HepG2 (cell line): ENCODE results near the gene CYSRT1. TPM values are rescaled to one million over a fixed set of nuclear protein-coding genes. Genes with fewer than 3 reads are reported as not detected.

Experiments
- EED ChIP-seq: sonication (generic); formaldehyde crosslinking; IDR thresholded peaks from 2 replicates; pipeline ENCODE4 v1.5.0; 2020; ENCODE audit warnings: mild to moderate bottlenecking, missing genetic modification reagents
- FOXJ3 ChIP-seq: sonication (generic); formaldehyde crosslinking; IDR thresholded peaks from 2 replicates; pipeline ENCODE4 v1.4.0; 2020; ENCODE audit warnings: missing genetic modification reagents, mild to moderate bottlenecking, borderline replicate concordance
- RAD21 ChIP-seq: fragments of 450-650 bp; formaldehyde crosslinking; IDR thresholded peaks from 2 replicates; pipeline ENCODE4 v1.5.0; 2020; ENCODE audit warnings: mild to moderate bottlenecking
- RARG ChIP-seq: sonication (generic); formaldehyde crosslinking; IDR thresholded peaks from 2 replicates; pipeline ENCODE4 v1.4.0; 2020; ENCODE audit warnings: low read depth, mild to moderate bottlenecking, missing genetic modification reagents
- SALL1 ChIP-seq: sonication (generic); formaldehyde crosslinking; IDR thresholded peaks from 2 replicates; pipeline ENCODE4 v1.8.0; 2022; ENCODE audit warnings: mild to moderate bottlenecking, missing genetic modification reagents
- SP1 ChIP-seq, 2 experiments: fragments of 450-650 bp in 1 of 2; sonication (generic) in 1 of 2; formaldehyde crosslinking in 1 of 2; IDR thresholded peaks; 2 replicates each; pipeline versions ENCODE4 v1.4.0 to v1.6.1; 2016 to 2020; ENCODE audit warnings: missing genetic modification reagents in 1 of 2
- ZBTB7B ChIP-seq: sonication (generic); formaldehyde crosslinking; IDR thresholded peaks from 2 replicates; pipeline ENCODE4 v1.4.0; 2020; ENCODE audit warnings: missing genetic modification reagents
- ZNF234 ChIP-seq: sonication (generic); formaldehyde crosslinking; conservative IDR thresholded peaks from 2 replicates; pipeline ENCODE4 v1.5.1; 2020; ENCODE audit warnings: mild to moderate bottlenecking, missing genetic modification reagents
- ZNF3 ChIP-seq: IDR thresholded peaks from 2 replicates; pipeline ENCODE4 v1.7.0; 2017; ENCODE audit warnings: inconsistent platforms
- ZNF616 ChIP-seq: sonication (generic); formaldehyde crosslinking; IDR thresholded peaks from 2 replicates; pipeline ENCODE4 v1.5.0; 2020; ENCODE audit warnings: low read depth, mild to moderate bottlenecking, missing genetic modification reagents
- polyA plus RNA-seq, 8 experiments: library from polyadenylated mRNA; depleted of rRNA in 3 of 8; stranded (reverse) in 7 of 8; unstranded in 1 of 8; fragments of >200 nt; fragmentation: Illumina TruSeq in 4 of 8; extraction: Trizol in 4 of 8; gene quantifications; 2 replicates each; pipeline versions ENCODE4 v1.2.1 to v1.2.3, GENCODE V29; 2011 to 2016; ENCODE audit warnings: low read depth in 4 of 8, missing spikeins in 1 of 8, mixed read lengths in 1 of 8; ENCODE audit not compliant: insufficient read depth in 1 of 8
- total RNA-seq, 5 experiments: library from RNA; depleted of rRNA; stranded (reverse); fragments of >200 nt; fragmentation: Illumina TruSeq; extraction: Trizol; gene quantifications; 2 replicates each; pipeline ENCODE4 v1.2.3, GENCODE V29; 2016; ENCODE audit warnings: low read depth in 1 of 5
- TF ChIP-seq, protein P1 (sequence below), 2 experiments: sonication (generic) in 1 of 2; formaldehyde crosslinking in 1 of 2; IDR thresholded peaks; 2 replicates each; pipeline versions ENCODE4 v1.6.1 to v1.9.0; 2014 to 2022; ENCODE audit warnings: antibody characterized with exemption in 1 of 2, borderline replicate concordance in 1 of 2, inconsistent platforms in 1 of 2, low read depth in 1 of 2, missing genetic modification reagents in 1 of 2
- TF ChIP-seq, protein P2 (sequence below): sonication (generic); formaldehyde crosslinking; IDR thresholded peaks from 2 replicates; pipeline ENCODE4 v1.9.0; 2022; ENCODE audit warnings: low read depth, missing genetic modification reagents
- TF ChIP-seq, protein P3 (sequence below): IDR thresholded peaks from 2 replicates; pipeline ENCODE4 v1.6.1; 2012; ENCODE audit warnings: low read length, improper control_type of control experiment
- TF ChIP-seq, protein P4 (sequence below): IDR thresholded peaks from 2 replicates; pipeline ENCODE4 v1.6.1; 2016
- TF ChIP-seq, protein P5 (sequence below): sonication (generic); formaldehyde crosslinking; IDR thresholded peaks from 2 replicates; pipeline ENCODE4 v1.4.0; 2020; ENCODE audit warnings: missing genetic modification reagents

CYSRT1 gene
- total and polyA plus RNA-seq, 2 of the 13 experiments (the other 11 are each of a cell fraction or from before 2014, with no cell fraction given), result 1.5 to 2.1 TPM

DNA sequence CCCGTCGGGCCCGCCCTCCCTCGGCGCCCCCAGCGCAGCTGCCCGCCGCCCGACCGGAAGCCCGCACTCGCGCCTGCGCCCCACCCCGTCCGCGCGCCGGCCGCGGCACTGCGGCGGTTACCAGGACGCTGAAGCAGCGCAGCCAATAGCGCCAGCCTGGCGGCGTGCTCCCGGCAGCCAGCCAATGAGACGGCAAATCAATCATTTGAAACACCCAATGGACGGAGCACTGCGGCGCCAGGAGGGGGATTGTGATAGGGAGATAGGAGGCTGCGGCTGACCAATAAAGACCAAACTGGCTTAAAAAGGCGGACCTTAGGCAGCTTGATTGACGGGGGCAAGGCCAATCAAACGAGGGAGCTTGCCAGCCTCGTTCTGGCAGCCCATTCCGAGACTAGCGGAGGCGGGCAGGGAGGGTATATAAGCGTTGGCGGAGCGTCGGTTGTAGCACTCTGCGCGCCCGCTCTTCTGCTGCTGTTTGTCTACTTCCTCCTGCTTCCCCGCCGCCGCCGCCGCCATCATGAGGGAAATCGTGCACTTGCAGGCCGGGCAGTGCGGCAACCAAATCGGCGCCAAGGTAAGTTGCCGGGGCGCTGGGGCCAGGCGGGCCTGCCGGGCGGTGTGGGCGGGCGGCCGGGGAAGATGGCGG is 16.0 kb downstream of the CYSRT1 start, which contains the start of gene TUBB4B (continued):
- TF ChIP-seq ZNF234 (CRISPR knock-in tag) (peak; percentile 86; the same call in 1 of the 2 replicates), SALL1 (CRISPR knock-in tag) (peak; percentile 84), FOXJ3 (CRISPR knock-in tag) (no peak), ZNF616 (CRISPR knock-in tag) (0 out of 2 replicates have a peak, but pooled peaks have one; percentile 13), SP1 (IDR thresholded peaks at IDR 0.05) (no peak), SP1 (CRISPR knock-in tag; IDR thresholded peaks at IDR 0.05) (peak; percentile 50), RARG (CRISPR knock-in tag) (0 out of 2 replicates have a peak, but pooled peaks have one; percentile 22), ZBTB7B (CRISPR knock-in tag) (no peak), RAD21 (CRISPR knock-in tag) (peak; percentile 69), ZNF3 (CRISPR knock-in tag) (no peak), EED (CRISPR knock-in tag) (no peak)
- TF ChIP-seq, protein P1, sequence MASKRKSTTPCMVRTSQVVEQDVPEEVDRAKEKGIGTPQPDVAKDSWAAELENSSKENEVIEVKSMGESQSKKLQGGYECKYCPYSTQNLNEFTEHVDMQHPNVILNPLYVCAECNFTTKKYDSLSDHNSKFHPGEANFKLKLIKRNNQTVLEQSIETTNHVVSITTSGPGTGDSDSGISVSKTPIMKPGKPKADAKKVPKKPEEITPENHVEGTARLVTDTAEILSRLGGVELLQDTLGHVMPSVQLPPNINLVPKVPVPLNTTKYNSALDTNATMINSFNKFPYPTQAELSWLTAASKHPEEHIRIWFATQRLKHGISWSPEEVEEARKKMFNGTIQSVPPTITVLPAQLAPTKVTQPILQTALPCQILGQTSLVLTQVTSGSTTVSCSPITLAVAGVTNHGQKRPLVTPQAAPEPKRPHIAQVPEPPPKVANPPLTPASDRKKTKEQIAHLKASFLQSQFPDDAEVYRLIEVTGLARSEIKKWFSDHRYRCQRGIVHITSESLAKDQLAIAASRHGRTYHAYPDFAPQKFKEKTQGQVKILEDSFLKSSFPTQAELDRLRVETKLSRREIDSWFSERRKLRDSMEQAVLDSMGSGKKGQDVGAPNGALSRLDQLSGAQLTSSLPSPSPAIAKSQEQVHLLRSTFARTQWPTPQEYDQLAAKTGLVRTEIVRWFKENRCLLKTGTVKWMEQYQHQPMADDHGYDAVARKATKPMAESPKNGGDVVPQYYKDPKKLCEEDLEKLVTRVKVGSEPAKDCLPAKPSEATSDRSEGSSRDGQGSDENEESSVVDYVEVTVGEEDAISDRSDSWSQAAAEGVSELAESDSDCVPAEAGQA (IDR thresholded peaks at IDR 0.05; ENCODE audit: low read depth), result peak; percentile 48; the same call in 1 of the 2 replicates
- TF ChIP-seq, protein P1 (CRISPR knock-in tag; IDR thresholded peaks at IDR 0.05; ENCODE audit: borderline replicate concordance), result peak; percentile 50; the same call in 1 of the 2 replicates
- TF ChIP-seq, protein P2, sequence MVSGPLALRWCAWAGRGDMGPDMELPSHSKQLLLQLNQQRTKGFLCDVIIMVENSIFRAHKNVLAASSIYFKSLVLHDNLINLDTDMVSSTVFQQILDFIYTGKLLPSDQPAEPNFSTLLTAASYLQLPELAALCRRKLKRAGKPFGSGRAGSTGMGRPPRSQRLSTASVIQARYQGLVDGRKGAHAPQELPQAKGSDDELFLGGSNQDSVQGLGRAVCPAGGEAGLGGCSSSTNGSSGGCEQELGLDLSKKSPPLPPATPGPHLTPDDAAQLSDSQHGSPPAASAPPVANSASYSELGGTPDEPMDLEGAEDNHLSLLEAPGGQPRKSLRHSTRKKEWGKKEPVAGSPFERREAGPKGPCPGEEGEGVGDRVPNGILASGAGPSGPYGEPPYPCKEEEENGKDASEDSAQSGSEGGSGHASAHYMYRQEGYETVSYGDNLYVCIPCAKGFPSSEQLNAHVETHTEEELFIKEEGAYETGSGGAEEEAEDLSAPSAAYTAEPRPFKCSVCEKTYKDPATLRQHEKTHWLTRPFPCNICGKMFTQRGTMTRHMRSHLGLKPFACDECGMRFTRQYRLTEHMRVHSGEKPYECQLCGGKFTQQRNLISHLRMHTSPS (CRISPR knock-in tag), result 0 out of 2 replicates have a peak, but pooled peaks have one; percentile 30
- TF ChIP-seq, protein P3, sequence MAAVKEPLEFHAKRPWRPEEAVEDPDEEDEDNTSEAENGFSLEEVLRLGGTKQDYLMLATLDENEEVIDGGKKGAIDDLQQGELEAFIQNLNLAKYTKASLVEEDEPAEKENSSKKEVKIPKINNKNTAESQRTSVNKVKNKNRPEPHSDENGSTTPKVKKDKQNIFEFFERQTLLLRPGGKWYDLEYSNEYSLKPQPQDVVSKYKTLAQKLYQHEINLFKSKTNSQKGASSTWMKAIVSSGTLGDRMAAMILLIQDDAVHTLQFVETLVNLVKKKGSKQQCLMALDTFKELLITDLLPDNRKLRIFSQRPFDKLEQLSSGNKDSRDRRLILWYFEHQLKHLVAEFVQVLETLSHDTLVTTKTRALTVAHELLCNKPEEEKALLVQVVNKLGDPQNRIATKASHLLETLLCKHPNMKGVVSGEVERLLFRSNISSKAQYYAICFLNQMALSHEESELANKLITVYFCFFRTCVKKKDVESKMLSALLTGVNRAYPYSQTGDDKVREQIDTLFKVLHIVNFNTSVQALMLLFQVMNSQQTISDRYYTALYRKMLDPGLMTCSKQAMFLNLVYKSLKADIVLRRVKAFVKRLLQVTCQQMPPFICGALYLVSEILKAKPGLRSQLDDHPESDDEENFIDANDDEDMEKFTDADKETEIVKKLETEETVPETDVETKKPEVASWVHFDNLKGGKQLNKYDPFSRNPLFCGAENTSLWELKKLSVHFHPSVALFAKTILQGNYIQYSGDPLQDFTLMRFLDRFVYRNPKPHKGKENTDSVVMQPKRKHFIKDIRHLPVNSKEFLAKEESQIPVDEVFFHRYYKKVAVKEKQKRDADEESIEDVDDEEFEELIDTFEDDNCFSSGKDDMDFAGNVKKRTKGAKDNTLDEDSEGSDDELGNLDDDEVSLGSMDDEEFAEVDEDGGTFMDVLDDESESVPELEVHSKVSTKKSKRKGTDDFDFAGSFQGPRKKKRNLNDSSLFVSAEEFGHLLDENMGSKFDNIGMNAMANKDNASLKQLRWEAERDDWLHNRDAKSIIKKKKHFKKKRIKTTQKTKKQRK, result peak; percentile 85
- TF ChIP-seq, protein P4, sequence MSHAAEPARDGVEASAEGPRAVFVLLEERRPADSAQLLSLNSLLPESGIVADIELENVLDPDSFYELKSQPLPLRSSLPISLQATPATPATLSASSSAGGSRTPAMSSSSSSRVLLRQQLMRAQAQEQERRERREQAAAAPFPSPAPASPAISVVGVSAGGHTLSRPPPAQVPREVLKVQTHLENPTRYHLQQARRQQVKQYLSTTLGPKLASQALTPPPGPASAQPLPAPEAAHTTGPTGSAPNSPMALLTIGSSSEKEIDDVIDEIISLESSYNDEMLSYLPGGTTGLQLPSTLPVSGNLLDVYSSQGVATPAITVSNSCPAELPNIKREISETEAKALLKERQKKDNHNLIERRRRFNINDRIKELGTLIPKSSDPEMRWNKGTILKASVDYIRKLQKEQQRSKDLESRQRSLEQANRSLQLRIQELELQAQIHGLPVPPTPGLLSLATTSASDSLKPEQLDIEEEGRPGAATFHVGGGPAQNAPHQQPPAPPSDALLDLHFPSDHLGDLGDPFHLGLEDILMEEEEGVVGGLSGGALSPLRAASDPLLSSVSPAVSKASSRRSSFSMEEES (CRISPR knock-in tag), result peak; percentile 74
- TF ChIP-seq, protein P5, sequence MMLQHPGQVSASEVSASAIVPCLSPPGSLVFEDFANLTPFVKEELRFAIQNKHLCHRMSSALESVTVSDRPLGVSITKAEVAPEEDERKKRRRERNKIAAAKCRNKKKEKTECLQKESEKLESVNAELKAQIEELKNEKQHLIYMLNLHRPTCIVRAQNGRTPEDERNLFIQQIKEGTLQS, result peak; percentile 66
